HG03060 (cell line): ENCODE data around the gene RFX2.

ENCODE experiments used
- ATAC-seq: cut with Tn5 transposase; IDR thresholded peaks from one replicate; pipeline ENCODE4 v1.9.1; 2021; ENCODE audit warnings: low read depth, moderate number of reproducible peaks; ENCODE audit not compliant: unreplicated experiment

Gene RFX2

DNA sequence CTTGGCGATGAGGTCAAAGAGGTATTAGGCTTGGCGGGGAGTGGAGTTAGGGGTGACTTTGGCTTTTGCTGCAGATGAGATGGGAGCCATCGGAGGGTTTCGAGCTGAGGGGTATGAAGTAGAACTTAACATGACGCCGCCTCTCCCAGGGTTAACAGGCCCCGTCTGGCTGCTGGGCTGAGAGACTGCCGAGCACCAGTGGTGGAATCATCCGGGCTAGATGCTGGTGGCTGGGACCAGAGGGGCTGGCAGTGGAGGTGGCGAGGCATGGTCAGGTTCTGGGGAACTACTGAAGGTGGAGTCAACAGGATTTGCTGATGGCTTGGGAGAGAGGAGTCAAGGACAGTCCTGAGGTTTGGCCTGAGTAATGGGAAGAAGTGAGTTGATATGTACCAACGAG is 4.9 kb downstream of the RFX2 start:
- ATAC-seq = no peak

DNA sequence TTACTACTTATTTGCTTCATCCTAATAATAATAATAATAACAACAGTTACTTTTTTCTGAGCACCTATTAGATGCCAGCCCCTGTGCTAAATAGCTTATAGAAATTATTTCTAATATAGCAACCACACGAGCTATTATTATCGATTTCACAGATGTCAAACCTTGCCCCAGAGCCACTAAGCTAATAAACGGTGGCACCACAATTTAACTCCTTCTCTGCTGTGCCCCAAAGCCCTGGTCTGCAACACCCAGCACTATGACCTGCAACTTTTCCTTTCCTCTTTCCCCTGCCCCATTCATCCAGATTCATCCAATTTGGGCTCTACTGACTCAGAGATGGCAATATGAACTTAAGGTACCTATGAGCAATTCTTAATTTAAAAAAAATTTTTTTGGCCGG is 6.4 kb downstream of the RFX2 start:
- ATAC-seq = no peak

DNA sequence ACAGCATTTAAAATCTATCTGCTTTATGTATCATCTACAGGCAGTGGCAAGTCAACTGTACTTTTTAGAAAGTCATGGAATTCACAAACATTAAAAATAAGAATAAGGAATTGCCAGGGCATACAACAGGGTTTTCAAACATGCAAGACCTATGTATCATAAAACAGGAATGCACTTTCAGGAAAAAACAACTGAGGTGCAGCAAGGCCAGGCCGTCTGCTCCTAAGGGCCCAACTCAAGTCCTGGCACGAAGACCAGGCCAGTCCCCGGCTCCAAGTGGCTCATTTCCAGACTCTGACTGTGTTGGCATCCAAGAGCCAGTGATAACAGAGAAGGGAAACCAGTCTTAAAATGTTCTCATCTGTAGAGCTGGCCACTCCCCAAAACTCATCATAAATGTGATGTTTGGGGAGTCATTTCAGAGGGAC is 7.1 kb downstream of the RFX2 start:
- ATAC-seq = no peak

DNA sequence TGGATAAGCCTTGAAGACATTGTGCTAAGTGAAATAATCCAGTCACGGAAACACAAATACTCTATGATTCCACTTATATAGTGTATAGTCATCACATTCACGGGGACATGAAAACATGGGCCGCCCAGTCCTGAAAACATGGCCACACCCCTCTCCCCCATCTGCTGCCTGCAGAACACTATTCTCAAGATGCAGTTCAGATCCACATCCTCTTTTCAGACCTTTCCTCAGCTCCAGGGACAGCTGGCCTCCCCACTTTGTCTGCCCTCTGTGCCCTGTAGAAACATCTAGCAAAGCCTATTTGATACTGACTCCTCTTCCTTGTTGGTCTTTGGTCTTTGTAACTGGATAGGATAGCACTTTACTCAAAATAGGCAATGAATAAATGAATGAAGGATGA is 8.3 kb downstream of the RFX2 start:
- ATAC-seq = no peak

DNA sequence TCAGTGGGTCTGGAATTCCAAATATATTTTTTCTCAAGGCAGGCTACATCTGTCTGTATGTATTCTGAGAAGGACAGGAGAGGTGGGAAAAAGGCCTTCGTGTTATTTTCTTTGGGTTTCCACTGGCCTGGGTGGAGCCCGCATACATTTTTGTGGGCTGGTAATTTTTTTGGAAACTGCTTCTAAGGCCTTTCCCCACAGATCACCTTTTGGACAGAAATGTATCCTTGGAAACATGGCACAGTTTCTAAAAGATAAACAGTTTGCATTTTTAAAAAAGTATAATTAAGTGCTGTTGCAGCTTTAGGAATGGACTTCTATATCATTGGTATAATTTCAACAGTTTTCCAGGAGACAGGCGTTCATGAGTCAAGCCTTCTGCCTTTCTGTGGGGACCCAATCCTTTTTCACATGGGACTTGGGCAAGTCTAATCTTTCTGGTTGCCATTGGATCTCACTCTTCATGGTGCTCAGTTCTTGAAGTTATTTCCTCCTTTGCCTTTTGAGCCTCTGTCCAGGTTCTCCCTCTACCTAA is 8.9 kb downstream of the RFX2 start:
- no peak for ATAC-seq

DNA sequence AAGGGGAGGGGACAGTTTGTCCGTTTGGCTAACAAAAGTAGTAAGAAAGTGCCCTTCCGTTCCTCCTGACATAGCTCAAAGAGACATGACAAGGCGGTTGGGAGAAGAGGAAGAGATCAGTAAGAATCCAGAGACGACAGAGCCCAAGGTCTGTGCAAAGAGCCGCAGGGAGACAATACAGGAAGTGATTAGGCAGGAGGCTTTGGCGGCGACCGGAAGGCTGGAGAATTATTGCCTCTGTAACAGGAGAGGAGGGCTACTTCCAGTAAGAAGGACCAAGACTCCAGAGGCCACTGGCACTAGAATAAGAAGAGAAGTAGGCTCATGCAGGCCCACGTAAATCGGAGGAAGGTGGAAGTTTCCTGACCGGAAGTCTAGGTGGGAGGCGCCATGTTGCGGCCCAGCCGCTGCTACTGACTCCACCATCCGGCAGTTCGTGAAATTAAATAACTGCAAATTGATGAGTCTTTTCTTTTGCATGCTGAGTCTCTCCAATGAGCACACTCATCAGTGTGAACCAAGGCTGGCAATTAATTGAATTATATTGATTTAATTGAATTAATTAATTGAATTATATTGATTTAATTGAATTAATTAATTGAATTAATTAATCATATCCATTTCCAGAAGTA is 9.9 kb downstream of the RFX2 start:
- ATAC-seq = no peak

DNA sequence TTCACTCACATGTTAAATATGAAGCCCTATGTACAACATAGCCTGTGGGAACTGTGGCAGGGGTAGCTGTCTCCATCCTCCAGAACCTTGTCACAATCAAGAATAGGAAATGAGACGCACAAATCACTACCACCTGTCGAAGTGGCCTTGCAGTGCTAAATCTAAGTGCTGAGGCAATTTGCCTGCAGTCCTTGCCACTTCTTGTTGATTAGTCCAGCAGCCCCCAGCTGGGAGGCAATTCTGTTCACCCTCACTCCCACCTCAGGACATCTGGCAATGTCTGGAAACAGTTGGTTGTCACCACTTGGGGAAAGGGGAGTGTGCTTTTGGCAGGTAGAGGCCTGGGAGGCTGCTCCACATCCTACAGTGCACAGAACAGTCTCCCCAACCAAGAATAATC is 10.7 kb downstream of the RFX2 start:
- no peak for ATAC-seq

DNA sequence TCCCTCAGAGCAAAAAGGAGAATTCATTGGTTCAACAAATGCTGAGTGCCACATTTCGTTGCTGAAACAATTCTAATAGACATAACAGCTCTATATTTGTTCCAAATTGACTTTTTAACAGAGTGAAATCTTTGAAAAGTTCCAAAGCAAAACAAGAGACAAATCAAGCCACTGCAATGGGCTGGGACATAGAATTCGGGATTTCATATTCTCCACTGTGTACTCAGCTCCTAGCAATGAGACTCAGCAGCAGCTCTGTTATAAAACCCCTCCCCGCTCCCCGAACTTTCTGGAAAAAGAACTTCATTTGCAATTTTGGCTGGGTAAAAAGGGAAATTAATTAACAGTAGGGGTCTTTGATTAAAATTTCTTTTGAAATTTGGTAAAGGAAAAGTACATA is 11.3 kb downstream of the RFX2 start:
- ATAC-seq = no peak

DNA sequence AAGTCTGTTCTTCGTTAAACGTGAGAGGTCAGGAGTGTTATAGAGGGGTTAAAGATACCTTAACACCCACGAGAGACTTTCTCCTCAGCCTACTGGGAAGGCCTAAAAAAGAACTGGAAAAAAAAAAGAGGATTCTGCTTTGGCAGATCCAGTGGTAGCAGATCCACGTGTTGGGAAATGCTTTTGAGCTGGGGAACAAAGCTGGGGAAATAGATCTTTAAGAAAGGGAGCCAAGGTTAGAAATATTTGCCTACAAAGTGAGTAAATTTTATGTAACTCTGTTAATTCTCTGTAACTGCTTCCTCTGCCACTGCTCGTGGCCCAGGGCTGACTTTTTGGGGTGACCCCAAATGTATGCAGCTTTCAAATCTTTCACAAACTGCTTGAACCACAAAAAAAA is 11.7 kb downstream of the RFX2 start:
- ATAC-seq = no peak

DNA sequence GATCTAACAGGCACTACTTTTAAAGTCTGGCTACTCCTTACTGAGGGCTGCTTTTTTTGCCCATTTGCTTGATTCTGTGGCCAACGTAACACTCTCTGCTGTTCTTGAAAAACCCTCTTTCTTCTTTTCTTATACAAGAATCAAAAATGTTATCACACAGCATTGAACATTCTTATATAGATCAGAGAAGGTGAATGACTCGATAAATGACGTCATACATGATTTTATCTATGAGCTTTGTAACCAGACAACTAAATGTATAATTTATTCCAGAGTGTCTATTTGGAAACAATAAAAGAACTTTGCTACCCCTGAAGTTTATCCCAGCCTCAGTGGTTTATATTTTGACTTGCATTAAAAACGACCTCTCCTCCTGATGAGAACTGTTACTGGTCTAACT is 12.4 kb downstream of the RFX2 start:
- no peak for ATAC-seq

DNA sequence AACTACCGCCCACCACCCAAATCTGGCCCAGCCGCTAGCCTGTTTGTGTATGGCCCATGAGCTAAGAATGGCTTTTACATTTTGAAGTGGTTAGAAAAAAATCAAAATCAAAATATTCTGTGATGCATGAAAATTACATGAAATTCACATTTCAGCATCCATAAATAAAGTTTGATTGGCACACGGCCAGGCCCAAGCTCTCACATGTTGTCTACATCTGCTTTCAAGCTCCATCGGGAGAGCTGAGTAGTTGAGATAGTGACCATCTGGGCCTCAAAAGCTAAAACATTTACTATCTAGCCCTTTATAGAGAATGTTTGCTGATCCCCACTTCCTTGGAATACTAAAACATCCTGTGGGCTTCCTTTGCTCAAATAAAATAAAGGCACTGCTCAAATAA is 14.5 kb downstream of the RFX2 start:
- ATAC-seq = no peak

DNA sequence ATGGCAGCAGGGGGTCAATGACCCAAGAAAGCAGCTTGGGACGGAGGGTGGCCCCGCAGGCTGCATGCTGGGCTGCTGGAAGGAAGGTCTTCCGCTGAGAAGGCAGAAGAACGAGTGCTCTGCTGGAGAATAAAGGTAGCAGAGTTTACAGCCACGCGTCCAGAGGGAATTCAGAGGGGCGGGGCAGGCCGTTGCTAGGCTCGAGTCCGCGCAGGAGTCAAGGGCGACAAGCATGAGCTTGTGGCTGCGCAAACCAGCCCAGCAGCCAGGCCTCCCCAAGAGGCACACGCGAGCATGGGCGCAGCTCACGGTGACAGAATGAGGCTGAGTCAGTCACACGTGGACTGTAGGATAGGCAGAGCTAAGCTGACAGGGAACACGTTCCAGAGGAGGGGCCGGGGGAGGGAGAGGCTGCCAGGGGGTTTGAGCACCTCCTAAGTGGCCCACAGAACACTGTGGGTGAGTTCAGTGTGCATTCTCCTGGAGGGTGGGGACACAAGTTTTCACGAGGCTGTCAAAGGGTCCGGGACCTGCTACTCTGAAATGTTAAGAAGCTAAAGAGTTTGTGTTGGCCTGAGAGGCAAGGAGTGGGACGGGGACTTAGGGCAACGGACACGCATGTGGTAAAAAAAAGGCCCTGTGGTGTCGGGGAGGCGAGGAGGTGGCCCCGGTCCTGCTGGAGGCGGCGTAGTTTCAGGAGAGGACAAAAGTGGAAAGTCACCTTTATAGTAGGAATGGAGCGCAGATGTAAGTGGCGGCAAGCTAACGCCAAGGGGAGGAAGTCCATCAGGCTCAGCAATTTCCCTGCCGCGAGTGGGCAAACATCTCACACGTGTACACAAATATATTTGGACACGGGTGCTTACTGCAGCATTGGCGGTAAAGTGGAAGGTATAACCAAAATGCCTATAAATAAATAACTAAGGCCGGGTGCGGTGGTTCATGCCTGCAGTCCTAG is 17.7 kb downstream of the RFX2 start:
- ATAC-seq = no peak

DNA sequence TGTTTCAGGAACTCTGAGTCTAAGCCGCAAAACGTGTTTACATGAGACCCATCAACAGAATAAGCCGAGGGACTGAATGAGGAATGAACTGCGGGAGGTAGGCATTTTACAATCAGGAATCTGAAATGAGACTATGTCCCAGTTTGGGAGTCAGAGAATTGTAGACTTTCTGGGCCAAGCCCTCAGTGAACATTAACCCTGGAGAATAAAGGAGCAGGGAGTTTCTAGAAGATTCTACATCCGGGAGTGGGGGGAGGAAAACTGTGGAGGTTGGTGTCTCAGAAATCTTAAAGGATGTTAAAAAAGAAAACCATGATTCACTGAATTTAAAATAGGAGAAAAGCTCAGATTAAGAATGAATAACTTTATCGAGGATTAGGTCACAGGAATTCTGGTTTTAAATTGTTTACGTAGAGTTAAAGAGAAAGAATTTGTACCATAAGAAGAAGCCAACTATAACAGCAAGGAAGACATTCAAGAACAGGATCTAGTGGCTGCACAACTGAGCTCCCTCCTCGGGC is 18.5 kb downstream of the RFX2 start:
- ATAC-seq = no peak

DNA sequence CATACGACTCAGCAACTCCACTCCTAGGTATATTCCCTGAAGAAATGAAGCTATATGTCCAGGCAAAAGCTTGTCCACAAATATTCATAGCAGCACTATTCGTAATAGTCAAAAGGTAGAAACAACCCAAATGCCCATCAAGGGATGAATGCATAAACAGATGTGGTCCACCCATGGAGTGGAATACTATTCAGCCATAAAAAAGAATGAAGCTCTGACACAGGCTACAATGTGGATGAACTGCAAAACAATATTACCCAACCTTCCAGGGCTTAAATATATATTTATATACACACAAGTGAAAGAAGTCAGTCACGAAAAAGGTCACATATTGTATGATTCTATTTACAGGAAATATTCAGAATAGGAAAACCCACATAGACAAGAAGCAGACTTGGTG is 19.7 kb downstream of the RFX2 start:
- no peak for ATAC-seq

DNA sequence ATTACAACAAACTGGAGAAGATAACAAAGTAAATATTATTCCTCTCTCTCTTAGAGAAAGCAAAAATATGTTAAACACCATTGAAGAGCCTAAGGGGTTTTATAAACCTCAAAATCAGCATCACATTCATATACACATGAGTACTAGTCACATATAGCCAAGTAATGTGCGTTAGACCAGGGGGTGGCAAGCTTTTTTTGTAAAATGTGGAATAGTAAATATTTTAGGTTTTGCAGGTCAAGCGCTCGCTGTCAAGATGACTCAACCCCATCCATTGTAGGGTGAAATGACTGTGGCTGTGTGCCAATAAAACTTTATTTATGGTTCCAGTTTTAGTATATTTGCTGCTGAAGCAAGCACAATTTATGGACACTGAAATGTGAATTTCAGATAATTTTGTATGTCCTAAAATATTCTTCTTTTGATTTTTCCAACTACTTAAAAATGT is 21.7 kb downstream of the RFX2 start:
- no peak for ATAC-seq

DNA sequence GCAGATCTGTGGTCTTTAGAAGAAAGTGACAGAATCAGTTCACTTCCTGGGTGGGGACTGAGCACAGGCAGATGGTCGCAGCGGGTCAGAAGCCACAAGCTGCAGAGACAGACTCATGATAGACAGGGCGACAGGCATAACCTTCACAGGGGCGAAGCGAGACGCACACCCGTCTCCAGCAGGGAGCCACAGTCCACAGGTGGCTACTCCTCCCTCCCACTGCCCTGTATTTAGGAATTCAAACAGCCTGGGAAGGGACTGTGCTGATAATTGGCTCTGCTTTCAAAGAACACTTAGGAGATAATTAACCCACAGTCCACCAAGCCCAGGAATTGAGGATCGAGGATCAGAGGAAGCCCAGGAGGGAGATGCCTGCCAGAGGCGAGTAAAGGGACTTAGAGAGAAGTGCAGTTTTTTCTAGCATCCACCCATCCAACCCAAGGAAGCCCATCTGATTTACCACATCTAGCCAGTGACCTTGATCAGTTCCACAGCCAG is 23.2 kb downstream of the RFX2 start:
- no peak for ATAC-seq

DNA sequence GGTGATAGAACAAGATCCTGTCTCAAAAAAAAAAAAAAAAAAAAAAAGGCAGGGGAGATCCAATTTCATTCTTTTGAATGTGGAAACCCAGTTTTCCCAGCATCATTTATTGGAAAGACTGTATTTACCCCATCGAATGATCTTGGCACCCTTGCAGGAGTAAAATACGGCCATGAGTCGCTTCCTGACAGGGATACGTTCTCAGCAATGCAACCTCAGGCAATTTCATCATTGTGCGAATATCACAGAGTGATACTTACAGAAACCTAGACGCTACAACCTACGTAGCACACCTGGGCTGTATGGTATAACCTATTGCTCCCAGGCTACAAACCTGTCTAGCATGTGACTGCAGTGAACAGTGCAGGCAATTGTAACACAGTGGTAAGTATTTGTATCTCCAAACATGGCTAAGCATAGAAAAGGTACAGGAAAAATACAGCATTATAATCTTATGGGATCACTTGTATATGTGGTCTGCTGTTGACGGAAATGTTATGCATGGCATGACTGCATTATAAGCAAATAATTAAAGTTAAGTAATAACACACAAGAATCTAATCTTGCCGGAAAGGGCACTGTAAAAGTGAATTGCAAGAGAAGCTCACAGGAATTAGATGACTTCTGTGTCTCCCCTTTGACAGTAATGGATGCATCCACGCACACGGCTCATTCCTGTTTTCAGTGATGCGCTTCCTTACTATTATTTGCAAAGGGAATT is 24.1 kb downstream of the RFX2 start:
- no peak for ATAC-seq

DNA sequence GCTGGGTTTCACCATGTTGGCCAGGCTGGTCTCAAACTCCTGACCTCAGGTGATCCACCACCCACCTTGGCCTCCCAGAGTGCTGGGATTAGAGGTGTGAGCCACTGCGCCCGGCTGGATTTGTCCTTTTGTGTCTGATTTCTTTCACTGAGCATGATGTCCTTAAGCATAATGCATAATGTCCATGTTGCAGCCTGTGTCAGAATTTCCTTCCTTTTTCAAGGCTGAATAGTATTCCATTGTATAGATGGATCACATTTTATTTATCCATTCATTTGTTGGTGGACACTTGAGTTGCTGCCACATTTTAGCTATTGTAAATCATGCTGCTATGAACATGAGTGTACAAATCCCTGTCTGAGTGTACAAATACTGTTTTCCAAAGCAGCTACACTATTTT is 25.5 kb downstream of the RFX2 start:
- no peak for ATAC-seq

DNA sequence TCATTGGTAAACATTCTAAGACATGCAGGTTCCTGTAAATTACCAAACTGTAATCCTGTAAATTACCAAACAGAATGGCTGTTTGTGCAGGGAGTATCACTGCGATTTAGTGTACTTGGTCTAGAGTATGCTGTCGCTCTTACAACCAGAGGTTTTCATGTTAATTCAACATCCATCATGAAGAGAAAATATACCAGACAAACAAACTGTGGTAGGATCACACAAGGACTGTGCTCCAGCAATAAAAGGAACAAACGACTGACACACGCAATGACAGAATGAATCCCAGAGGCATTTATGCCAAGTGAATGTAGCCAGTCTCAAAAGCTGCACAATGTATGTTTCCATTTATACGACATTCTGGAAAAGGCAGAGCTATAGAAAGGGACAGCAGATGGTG is 31.2 kb downstream of the RFX2 start:
- ATAC-seq = no peak

DNA sequence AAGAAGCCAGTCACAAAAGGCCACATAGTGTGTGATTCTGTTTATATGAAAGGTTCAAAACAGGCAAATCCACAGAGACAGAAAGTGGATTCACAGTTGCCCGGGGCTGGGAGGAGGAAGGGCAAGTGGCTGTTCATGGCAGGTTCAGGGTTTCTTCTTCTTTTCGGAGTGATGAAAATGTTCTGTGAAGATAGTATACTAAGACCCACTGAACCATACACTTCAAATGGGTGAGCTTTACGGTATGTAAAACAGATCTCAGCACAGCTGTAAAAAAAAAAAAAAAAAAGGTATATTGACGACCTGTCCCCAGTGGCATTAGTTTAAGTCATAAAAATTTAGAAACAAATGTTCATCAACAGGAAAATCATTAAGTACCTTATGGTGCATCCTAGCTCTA is 32.2 kb downstream of the RFX2 start:
- no peak for ATAC-seq
